ENCODE measurements around the gene GRIK3. TPM values are rescaled to one million over a fixed set of nuclear protein-coding genes. Genes with fewer than 3 reads are reported as not detected.

Gene GRIK3
- total and polyA plus RNA-seq, 2 experiments from 2014 or later: under 0.01 TPM; not detected in 1

- Histone ChIP-seq H3K4me1 (ENCODE audit: insufficient read depth) (no peaks in the 10 kb centered on the region), H3K27ac (no peak overlapping the region), H4K20me1 (ENCODE audit: insufficient read depth, poor library complexity, severe bottlenecking) (no peaks in the 10 kb centered on the region), H3K36me3 (replicated peaks; ENCODE audit: insufficient read depth, low read depth) (no peaks in the 10 kb centered on the region), H3K9me3 (ENCODE audit: low read depth) (no peaks in the 10 kb centered on the region), H2AFZ (no peak overlapping the region), H3K9me2 (replicated peaks; ENCODE audit: insufficient read depth) (no peaks in the 10 kb centered on the region), H3K79me2 (no peaks in the 10 kb centered on the region), H3K4me2 (no peak overlapping the region), H3K4me3 (no peak overlapping the region), H3K27me3 (no peaks in the 10 kb centered on the region)
- WGBS (ENCODE audit: low lambda C conversion rate, missing lambda C conversion rate): 65% methylated on average over 11 of the region's 11 CpGs
- DNase-seq (ENCODE audit: low spot score): no peak
- TF ChIP-seq EZH2phosphoT487 (IDR thresholded peaks at IDR 0.05; ENCODE audit: low read depth, severe bottlenecking, unreplicated experiment): no peak
- TF ChIP-seq, protein P1, sequence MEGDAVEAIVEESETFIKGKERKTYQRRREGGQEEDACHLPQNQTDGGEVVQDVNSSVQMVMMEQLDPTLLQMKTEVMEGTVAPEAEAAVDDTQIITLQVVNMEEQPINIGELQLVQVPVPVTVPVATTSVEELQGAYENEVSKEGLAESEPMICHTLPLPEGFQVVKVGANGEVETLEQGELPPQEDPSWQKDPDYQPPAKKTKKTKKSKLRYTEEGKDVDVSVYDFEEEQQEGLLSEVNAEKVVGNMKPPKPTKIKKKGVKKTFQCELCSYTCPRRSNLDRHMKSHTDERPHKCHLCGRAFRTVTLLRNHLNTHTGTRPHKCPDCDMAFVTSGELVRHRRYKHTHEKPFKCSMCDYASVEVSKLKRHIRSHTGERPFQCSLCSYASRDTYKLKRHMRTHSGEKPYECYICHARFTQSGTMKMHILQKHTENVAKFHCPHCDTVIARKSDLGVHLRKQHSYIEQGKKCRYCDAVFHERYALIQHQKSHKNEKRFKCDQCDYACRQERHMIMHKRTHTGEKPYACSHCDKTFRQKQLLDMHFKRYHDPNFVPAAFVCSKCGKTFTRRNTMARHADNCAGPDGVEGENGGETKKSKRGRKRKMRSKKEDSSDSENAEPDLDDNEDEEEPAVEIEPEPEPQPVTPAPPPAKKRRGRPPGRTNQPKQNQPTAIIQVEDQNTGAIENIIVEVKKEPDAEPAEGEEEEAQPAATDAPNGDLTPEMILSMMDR (IDR thresholded peaks at IDR 0.05; ENCODE audit: poor library complexity): no peak
- no peak for TF ChIP-seq EZH2 (IDR thresholded peaks at IDR 0.05; ENCODE audit: borderline replicate concordance)
Observed at GRCh38 chr1:36922593-36923426, 111.5 kb downstream of the GRIK3 start.

DNA sequence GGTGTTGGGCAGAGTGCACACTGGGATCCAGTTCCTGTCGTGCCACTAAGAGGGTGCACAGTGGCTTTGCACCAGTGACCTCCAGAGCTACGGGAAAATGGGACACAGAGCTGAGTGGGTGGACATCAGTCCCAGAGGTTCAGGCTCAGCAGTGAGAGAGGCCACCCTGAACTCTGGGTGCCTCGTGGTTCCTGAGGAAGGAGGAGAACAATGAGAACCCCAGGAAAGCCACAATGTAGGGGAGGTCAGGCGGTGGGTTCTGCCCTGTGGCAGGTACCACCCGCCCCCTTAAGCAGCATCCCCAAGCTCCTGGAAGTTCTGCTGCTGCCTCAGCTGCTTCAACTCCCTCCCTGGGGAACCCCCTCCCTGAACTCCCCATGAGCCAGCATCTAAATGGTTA lies 112.2 kb downstream of the GRIK3 start:
- no peak overlapping the region for H3K27ac ChIP-seq
- no peaks in the 10 kb centered on the region for H3K9me3 ChIP-seq (ENCODE audit: low read depth)
- H2AFZ ChIP-seq: no peak overlapping the region
- DNase-seq (ENCODE audit: low spot score): no peak
- no peaks in the 10 kb centered on the region for H3K79me2 ChIP-seq
- H4K20me1 ChIP-seq (ENCODE audit: insufficient read depth, poor library complexity, severe bottlenecking): no peaks in the 10 kb centered on the region
- no peak overlapping the region for H3K4me3 ChIP-seq
- no peak overlapping the region for H3K4me2 ChIP-seq
- H3K9me2 ChIP-seq (replicated peaks; ENCODE audit: insufficient read depth): no peaks in the 10 kb centered on the region
- 75% methylated on average over 5 of the region's 5 CpGs for WGBS (ENCODE audit: low lambda C conversion rate, missing lambda C conversion rate)
- H3K27me3 ChIP-seq: no peaks in the 10 kb centered on the region
- no peaks in the 10 kb centered on the region for H3K36me3 ChIP-seq (replicated peaks; ENCODE audit: insufficient read depth, low read depth)
- no peaks in the 10 kb centered on the region for H3K4me1 ChIP-seq (ENCODE audit: insufficient read depth)
- TF ChIP-seq EZH2phosphoT487 (IDR thresholded peaks at IDR 0.05; ENCODE audit: low read depth, severe bottlenecking, unreplicated experiment) (no peak), EZH2 (IDR thresholded peaks at IDR 0.05; ENCODE audit: borderline replicate concordance) (no peak)
- TF ChIP-seq, protein P1 (IDR thresholded peaks at IDR 0.05; ENCODE audit: poor library complexity): no peak

DNA sequence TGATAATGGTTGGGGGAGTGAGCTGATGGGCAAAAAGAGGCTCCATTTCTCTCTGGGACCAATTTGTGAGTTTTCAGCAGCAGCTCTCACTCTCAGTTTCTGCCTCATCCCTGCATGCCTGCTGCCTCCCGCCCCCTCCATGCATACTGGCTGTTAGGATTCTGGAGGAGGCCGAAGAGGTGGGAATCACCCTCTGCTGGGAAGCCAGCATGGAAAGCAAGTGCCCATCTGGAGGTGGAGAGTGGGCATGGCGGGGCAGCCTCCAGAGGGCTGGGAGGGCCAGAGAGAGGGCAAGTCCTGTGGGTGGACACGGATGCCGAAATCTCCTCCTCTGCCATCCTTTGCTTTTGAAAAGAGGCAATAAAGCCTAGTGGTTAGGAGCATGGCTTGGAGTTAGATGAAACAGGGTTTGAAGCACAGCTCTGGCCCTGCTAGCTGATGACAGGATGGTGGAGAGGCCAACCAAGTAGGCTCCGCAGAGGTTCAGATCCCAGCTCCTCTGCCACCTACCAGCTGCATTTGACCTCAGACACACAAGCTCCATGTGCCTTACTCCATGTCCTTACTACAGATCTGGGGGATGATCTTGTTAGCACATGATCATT lies 113.4 kb downstream of the GRIK3 start:
- no peak for DNase-seq (ENCODE audit: low spot score)
- no peaks in the 10 kb centered on the region for H3K79me2 ChIP-seq
- 78% methylated on average over 6 of the region's 6 CpGs for WGBS (ENCODE audit: low lambda C conversion rate, missing lambda C conversion rate)
- no peak overlapping the region for H2AFZ ChIP-seq
- no peaks in the 10 kb centered on the region for H3K4me1 ChIP-seq (ENCODE audit: insufficient read depth)
- H3K36me3 ChIP-seq (replicated peaks; ENCODE audit: insufficient read depth, low read depth): no peaks in the 10 kb centered on the region
- TF ChIP-seq, protein P1 (IDR thresholded peaks at IDR 0.05; ENCODE audit: poor library complexity): no peak
- no peak for TF ChIP-seq EZH2 (IDR thresholded peaks at IDR 0.05; ENCODE audit: borderline replicate concordance)
- no peak for TF ChIP-seq EZH2phosphoT487 (IDR thresholded peaks at IDR 0.05; ENCODE audit: low read depth, severe bottlenecking, unreplicated experiment)
- H3K4me3 ChIP-seq: no peak overlapping the region
- no peak overlapping the region for H3K27ac ChIP-seq
- H3K9me2 ChIP-seq (replicated peaks; ENCODE audit: insufficient read depth): no peaks in the 10 kb centered on the region
- no peaks in the 10 kb centered on the region for H3K9me3 ChIP-seq (ENCODE audit: low read depth)
- H3K4me2 ChIP-seq: no peak overlapping the region
- H3K27me3 ChIP-seq: no peaks in the 10 kb centered on the region
- H4K20me1 ChIP-seq (ENCODE audit: insufficient read depth, poor library complexity, severe bottlenecking): no peaks in the 10 kb centered on the region
